ENCODE data around the gene PIGBOS1. TPM values are rescaled to one million over a fixed set of nuclear protein-coding genes. Genes with fewer than 3 reads are reported as not detected.

PIGBOS1 gene
- total and polyA plus RNA-seq, 8 donors = 3.3 to 14.5 (median 5.4) TPM

- no peak for FAIRE-seq
- peaks cover 0 to 6% (median 0%) of the 10 kb centered on the region in 3 donors for H3K36me3 ChIP-seq
- intact Hi-C loops (cut with DNase I) = no loop called here
Measured at GRCh38 chr15:55334371-55334770, 15.4 kb upstream of the PIGBOS1 start.

GRCh38 chr15:55327387-55327786 lies 8.5 kb upstream of the PIGBOS1 start:
- Histone ChIP-seq H3K4me1 (no peaks in the 10 kb centered on the region), H3K9me3 (no peaks in the 10 kb centered on the region), H3K36me3 (peaks cover 0 to 5% (median 0%) of the 10 kb centered on the region in 3 donors), H3K4me3 (no peak overlapping the region), H3K27me3 (no peaks in the 10 kb centered on the region), H3K27ac (no peak overlapping the region)
- DNase-seq (no peak), ATAC-seq (no peak), FAIRE-seq (no peak)
- intact Hi-C loops (cut with DNase I) = no loop called here
- WGBS, 2 donors = 82 to 84% methylated on average over 1 of the region's 1 CpG
- no peak for TF ChIP-seq CTCF (IDR thresholded peaks at IDR 0.05)

More at GRCh38 chr15:55334371-55334770, 15.4 kb upstream of the PIGBOS1 start:
- 82 to 87% methylated on average over 5 of the region's 5 CpGs for WGBS, 2 donors
- no peak for ATAC-seq
- no peak for TF ChIP-seq CTCF (IDR thresholded peaks at IDR 0.05)
- Histone ChIP-seq H3K27me3 (no peaks in the 10 kb centered on the region), H3K9me3 (no peaks in the 10 kb centered on the region), H3K4me3 (no peak overlapping the region), H3K4me1 (no peaks in the 10 kb centered on the region), H3K27ac (no peak overlapping the region)
- DNase-seq = no peak

- Histone ChIP-seq H3K36me3 (no peaks in the 10 kb centered on the region), H3K9me3 (no peaks in the 10 kb centered on the region), H3K27ac (no peak overlapping the region), H3K4me1 (peaks cover 0 to 15% (median 14%) of the 10 kb centered on the region in 3 donors), H3K4me3 (no peak overlapping the region), H3K27me3 (no peaks in the 10 kb centered on the region)
- intact Hi-C loops (cut with DNase I) = no loop called here
- no peak for DNase-seq
- WGBS, 2 donors = 80 to 84% methylated on average over 5 of the region's 5 CpGs
- ATAC-seq = no peak
- no peak for TF ChIP-seq CTCF (IDR thresholded peaks at IDR 0.05)
- no peak for FAIRE-seq
Measured at GRCh38 chr15:55322467-55322866, 3.5 kb upstream of the PIGBOS1 start.

GRCh38 chr15:55320963-55321362 lies 2.0 kb upstream of the PIGBOS1 start:
- ATAC-seq (no peak), DNase-seq (no peak), FAIRE-seq (no peak)
- Histone ChIP-seq H3K9me3 (no peaks in the 10 kb centered on the region), H3K27ac (no peak overlapping the region), H3K4me1 (peaks cover 0 to 25% (median 15%) of the 10 kb centered on the region in 3 donors), H3K4me3 (no peak overlapping the region), H3K36me3 (no peaks in the 10 kb centered on the region), H3K27me3 (no peaks in the 10 kb centered on the region)
- intact Hi-C loops (cut with DNase I) = no loop called here
- no peak for TF ChIP-seq CTCF (IDR thresholded peaks at IDR 0.05)
- WGBS, 2 donors = 54 to 75% methylated on average over 1 of the region's 1 CpG

GRCh38 chr15:55320238-55320550 lies 1.3 kb upstream of the PIGBOS1 start:
- DNase-seq (no peak), ATAC-seq (no peak), FAIRE-seq (no peak)
- intact Hi-C loops (cut with DNase I) = no loop called here
- 42 to 43% methylated on average over 2 of the region's 2 CpGs for WGBS, 2 donors
- Histone ChIP-seq H3K4me3 (no peak overlapping the region), H3K36me3 (no peaks in the 10 kb centered on the region), H3K9me3 (no peaks in the 10 kb centered on the region), H3K27me3 (no peaks in the 10 kb centered on the region), H3K27ac (no peak overlapping the region), H3K4me1 (peaks cover 0 to 25% (median 15%) of the 10 kb centered on the region in 3 donors)
- TF ChIP-seq CTCF (IDR thresholded peaks at IDR 0.05) = no peak

All from pancreas (tissue), 10 donors.